Measurements from ENCODE around the gene FMNL2. TPM values are rescaled to one million over a fixed set of nuclear protein-coding genes. Genes with fewer than 3 reads are reported as not detected.

The FMNL2 gene
- total and polyA plus RNA-seq, 2 experiments from 2014 or later = 16.5 to 45.4 TPM

DNA sequence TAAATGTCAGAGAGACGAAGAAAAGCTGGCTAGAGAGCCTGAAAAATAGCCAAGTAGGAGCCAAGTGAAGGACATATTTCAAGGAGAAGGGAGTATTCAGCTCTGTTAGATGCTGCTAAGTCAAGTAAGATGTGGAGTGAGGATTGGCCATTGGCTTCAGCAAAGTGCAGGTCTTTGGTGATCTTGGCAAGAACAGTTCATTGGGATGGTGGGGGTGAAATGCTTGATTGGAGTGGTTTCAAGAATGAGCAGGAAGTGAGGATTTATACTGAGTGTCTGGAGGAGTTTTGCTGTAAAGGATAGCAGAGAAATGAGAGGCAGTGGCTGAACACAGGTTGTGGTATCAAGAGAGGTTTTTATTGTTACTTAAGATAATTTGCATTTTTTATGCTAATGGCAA is 242.6 kb downstream of the FMNL2 start:
- Histone ChIP-seq H4K20me1 (replicated peaks; ENCODE audit: insufficient read depth) (0 out of 2 replicates have a peak, but pooled peaks cover 8% of the 10 kb centered on the region), H3K9me2 (ENCODE audit: insufficient read depth) (no peaks in the 10 kb centered on the region), H3K36me3 (ENCODE audit: insufficient read depth) (no peaks in the 10 kb centered on the region), H2AFZ (no peak overlapping the region), H3K27me3 (ENCODE audit: insufficient read depth) (no peaks in the 10 kb centered on the region), H3F3A (replicated peaks; ENCODE audit: low read depth) (no peaks in the 10 kb centered on the region), H3K27ac (ENCODE audit: low read depth) (no peak overlapping the region), H3K4me3 (no peak overlapping the region), H3K4me1 (ENCODE audit: insufficient read depth) (peaks cover 7% of the 10 kb centered on the region), H3K4me2 (no peak overlapping the region), H3K79me2 (replicated peaks; ENCODE audit: insufficient read depth) (no peaks in the 10 kb centered on the region)
- TF ChIP-seq, protein P1, sequence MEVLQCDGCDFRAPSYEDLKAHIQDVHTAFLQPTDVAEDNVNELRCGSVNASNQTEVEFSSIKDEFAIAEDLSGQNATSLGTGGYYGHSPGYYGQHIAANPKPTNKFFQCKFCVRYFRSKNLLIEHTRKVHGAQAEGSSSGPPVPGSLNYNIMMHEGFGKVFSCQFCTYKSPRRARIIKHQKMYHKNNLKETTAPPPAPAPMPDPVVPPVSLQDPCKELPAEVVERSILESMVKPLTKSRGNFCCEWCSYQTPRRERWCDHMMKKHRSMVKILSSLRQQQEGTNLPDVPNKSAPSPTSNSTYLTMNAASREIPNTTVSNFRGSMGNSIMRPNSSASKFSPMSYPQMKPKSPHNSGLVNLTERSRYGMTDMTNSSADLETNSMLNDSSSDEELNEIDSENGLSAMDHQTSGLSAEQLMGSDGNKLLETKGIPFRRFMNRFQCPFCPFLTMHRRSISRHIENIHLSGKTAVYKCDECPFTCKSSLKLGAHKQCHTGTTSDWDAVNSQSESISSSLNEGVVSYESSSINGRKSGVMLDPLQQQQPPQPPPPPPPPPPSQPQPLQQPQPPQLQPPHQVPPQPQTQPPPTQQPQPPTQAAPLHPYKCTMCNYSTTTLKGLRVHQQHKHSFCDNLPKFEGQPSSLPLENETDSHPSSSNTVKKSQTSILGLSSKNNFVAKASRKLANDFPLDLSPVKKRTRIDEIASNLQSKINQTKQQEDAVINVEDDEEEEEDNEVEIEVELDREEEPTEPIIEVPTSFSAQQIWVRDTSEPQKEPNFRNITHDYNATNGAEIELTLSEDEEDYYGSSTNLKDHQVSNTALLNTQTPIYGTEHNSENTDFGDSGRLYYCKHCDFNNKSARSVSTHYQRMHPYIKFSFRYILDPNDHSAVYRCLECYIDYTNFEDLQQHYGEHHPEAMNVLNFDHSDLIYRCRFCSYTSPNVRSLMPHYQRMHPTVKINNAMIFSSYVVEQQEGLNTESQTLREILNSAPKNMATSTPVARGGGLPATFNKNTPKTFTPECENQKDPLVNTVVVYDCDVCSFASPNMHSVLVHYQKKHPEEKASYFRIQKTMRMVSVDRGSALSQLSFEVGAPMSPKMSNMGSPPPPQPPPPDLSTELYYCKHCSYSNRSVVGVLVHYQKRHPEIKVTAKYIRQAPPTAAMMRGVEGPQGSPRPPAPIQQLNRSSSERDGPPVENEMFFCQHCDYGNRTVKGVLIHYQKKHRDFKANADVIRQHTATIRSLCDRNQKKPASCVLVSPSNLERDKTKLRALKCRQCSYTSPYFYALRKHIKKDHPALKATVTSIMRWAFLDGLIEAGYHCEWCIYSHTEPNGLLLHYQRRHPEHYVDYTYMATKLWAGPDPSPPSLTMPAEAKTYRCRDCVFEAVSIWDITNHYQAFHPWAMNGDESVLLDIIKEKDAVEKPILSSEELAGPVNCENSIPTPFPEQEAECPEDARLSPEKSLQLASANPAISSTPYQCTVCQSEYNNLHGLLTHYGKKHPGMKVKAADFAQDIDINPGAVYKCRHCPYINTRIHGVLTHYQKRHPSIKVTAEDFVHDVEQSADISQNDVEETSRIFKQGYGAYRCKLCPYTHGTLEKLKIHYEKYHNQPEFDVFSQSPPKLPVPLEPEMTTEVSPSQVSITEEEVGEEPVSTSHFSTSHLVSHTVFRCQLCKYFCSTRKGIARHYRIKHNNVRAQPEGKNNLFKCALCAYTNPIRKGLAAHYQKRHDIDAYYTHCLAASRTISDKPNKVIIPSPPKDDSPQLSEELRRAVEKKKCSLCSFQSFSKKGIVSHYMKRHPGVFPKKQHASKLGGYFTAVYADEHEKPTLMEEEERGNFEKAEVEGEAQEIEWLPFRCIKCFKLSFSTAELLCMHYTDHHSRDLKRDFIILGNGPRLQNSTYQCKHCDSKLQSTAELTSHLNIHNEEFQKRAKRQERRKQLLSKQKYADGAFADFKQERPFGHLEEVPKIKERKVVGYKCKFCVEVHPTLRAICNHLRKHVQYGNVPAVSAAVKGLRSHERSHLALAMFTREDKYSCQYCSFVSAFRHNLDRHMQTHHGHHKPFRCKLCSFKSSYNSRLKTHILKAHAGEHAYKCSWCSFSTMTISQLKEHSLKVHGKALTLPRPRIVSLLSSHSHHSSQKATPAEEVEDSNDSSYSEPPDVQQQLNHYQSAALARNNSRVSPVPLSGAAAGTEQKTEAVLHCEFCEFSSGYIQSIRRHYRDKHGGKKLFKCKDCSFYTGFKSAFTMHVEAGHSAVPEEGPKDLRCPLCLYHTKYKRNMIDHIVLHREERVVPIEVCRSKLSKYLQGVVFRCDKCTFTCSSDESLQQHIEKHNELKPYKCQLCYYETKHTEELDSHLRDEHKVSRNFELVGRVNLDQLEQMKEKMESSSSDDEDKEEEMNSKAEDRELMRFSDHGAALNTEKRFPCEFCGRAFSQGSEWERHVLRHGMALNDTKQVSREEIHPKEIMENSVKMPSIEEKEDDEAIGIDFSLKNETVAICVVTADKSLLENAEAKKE (CRISPR knock-in tag; IDR thresholded peaks at IDR 0.05) = no peak
- TF ChIP-seq, protein P2, sequence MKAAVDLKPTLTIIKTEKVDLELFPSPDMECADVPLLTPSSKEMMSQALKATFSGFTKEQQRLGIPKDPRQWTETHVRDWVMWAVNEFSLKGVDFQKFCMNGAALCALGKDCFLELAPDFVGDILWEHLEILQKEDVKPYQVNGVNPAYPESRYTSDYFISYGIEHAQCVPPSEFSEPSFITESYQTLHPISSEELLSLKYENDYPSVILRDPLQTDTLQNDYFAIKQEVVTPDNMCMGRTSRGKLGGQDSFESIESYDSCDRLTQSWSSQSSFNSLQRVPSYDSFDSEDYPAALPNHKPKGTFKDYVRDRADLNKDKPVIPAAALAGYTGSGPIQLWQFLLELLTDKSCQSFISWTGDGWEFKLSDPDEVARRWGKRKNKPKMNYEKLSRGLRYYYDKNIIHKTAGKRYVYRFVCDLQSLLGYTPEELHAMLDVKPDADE (IDR thresholded peaks at IDR 0.05) = no peak
- TF ChIP-seq ZNF114 (CRISPR knock-in tag; IDR thresholded peaks at IDR 0.05) = no peak
- no peak for TF ChIP-seq EZH2 (IDR thresholded peaks at IDR 0.05; ENCODE audit: low read depth, unreplicated experiment)
- TF ChIP-seq, protein P3, sequence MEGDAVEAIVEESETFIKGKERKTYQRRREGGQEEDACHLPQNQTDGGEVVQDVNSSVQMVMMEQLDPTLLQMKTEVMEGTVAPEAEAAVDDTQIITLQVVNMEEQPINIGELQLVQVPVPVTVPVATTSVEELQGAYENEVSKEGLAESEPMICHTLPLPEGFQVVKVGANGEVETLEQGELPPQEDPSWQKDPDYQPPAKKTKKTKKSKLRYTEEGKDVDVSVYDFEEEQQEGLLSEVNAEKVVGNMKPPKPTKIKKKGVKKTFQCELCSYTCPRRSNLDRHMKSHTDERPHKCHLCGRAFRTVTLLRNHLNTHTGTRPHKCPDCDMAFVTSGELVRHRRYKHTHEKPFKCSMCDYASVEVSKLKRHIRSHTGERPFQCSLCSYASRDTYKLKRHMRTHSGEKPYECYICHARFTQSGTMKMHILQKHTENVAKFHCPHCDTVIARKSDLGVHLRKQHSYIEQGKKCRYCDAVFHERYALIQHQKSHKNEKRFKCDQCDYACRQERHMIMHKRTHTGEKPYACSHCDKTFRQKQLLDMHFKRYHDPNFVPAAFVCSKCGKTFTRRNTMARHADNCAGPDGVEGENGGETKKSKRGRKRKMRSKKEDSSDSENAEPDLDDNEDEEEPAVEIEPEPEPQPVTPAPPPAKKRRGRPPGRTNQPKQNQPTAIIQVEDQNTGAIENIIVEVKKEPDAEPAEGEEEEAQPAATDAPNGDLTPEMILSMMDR (conservative IDR thresholded peaks at IDR 0.05; ENCODE audit: low read depth in 2 of 2) = no peak
- TF ChIP-seq, protein P4, sequence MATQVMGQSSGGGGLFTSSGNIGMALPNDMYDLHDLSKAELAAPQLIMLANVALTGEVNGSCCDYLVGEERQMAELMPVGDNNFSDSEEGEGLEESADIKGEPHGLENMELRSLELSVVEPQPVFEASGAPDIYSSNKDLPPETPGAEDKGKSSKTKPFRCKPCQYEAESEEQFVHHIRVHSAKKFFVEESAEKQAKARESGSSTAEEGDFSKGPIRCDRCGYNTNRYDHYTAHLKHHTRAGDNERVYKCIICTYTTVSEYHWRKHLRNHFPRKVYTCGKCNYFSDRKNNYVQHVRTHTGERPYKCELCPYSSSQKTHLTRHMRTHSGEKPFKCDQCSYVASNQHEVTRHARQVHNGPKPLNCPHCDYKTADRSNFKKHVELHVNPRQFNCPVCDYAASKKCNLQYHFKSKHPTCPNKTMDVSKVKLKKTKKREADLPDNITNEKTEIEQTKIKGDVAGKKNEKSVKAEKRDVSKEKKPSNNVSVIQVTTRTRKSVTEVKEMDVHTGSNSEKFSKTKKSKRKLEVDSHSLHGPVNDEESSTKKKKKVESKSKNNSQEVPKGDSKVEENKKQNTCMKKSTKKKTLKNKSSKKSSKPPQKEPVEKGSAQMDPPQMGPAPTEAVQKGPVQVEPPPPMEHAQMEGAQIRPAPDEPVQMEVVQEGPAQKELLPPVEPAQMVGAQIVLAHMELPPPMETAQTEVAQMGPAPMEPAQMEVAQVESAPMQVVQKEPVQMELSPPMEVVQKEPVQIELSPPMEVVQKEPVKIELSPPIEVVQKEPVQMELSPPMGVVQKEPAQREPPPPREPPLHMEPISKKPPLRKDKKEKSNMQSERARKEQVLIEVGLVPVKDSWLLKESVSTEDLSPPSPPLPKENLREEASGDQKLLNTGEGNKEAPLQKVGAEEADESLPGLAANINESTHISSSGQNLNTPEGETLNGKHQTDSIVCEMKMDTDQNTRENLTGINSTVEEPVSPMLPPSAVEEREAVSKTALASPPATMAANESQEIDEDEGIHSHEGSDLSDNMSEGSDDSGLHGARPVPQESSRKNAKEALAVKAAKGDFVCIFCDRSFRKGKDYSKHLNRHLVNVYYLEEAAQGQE (IDR thresholded peaks at IDR 0.05; ENCODE audit: unreplicated experiment) = no peak
- TF ChIP-seq ZNF331 (CRISPR knock-in tag; IDR thresholded peaks at IDR 0.05; ENCODE audit: low read depth) = no peak
- no peak for TF ChIP-seq JUNB (IDR thresholded peaks at IDR 0.05; ENCODE audit: unreplicated experiment)
- TF ChIP-seq STAT1 (IDR thresholded peaks at IDR 0.05; ENCODE audit: unreplicated experiment) = no peak
- TF ChIP-seq NANOG (IDR thresholded peaks at IDR 0.05; ENCODE audit: borderline replicate concordance) = no peak
- no peak for TF ChIP-seq POLR2AphosphoS5 (IDR thresholded peaks at IDR 0.05; ENCODE audit: low read depth)
- DNase-seq (ENCODE audit: low spot score) = no peak
- peaks cover 3% of the 10 kb centered on the region; the same call in 1 of the 3 replicates for H3K36me3 Mint-ChIP-seq (ENCODE audit: low read depth)
- H3K27me3 Mint-ChIP-seq (ENCODE audit: insufficient read depth, low read depth, poor library complexity) = no peaks in the 10 kb centered on the region
- no peak for ATAC-seq
- no peaks in the 10 kb centered on the region for H3K4me1 Mint-ChIP-seq
- no peak overlapping the region for H3K27ac Mint-ChIP-seq
- H3K4me3 Mint-ChIP-seq = no peak overlapping the region
- H3K9me3 Mint-ChIP-seq = no peaks in the 10 kb centered on the region
